SU-DHL-6 (cell line): ENCODE results near the gene RORB.

Source experiments
- CTCF ChIP-seq: fragments of 200-600 bp; sonication (generic); IDR thresholded peaks from one replicate; pipeline ENCODE4 v1.5.1; 2017; ENCODE audit warnings: antibody characterized with exemption, mild to moderate bottlenecking, low read length, moderate library complexity; ENCODE audit not compliant: insufficient read depth, poor library complexity, severe bottlenecking
- EZH2phosphoT487 ChIP-seq: fragments of 200-600 bp; sonication (generic), shearing (Covaris generic); conservative IDR thresholded peaks from 2 replicates; pipeline ENCODE4 v1.6.1; 2018; ENCODE audit warnings: mild to moderate bottlenecking, antibody characterized with exemption, low read length, moderate library complexity, mixed read lengths

GRCh38 chr9:74598874-74599273, 101.7 kb downstream of the RORB start:
- TF ChIP-seq CTCF = no peak
- TF ChIP-seq EZH2phosphoT487 = no peak
